Smooth muscle cell (in vitro differentiated cells): ENCODE measurements around the gene HIRA. TPM values are rescaled to one million over a fixed set of nuclear protein-coding genes. Genes with fewer than 3 reads are reported as not detected.
"Not testable (repeated sequence)": the region's sequence is repeated elsewhere in the genome, so short reads cannot be mapped to it uniquely, and the experiment has no call there.

Experiments
- DNase-seq: peaks from one replicate; lab custom pipeline; 2025; ENCODE audit not compliant: unreplicated experiment; lab: John Stamatoyannopoulos, UW
- H2AFZ ChIP-seq: fragments of 200-600 bp; sonication (generic); 2 replicates; pipeline ENCODE4 v1.6.0; 2016; ENCODE audit warnings: antibody characterized with exemption, low read depth, mild to moderate bottlenecking
- H3F3A ChIP-seq: fragments of 200-600 bp; sonication (generic); 2 replicates; pipeline ENCODE4 v1.6.0; 2017; ENCODE audit warnings: antibody characterized with exemption, low read depth
- H3K27ac ChIP-seq: fragments of 200-600 bp; sonication (generic); 2 replicates; pipeline ENCODE4 v1.5.1; 2016; ENCODE audit warnings: low read depth, mild to moderate bottlenecking
- H3K27me3 ChIP-seq: fragments of 200-600 bp; sonication (generic); 2 replicates; pipeline ENCODE4 v1.6.1; 2016; ENCODE audit warnings: low read depth, mild to moderate bottlenecking
- H3K36me3 ChIP-seq: fragments of 200-600 bp; sonication (generic); 2 replicates; pipeline ENCODE4 v1.5.1; 2016; ENCODE audit warnings: low read depth
- H3K4me1 ChIP-seq: fragments of 200-600 bp; sonication (generic); 2 replicates; pipeline ENCODE4 v1.5.1; 2016; ENCODE audit warnings: low read depth
- H3K4me2 ChIP-seq: fragments of 200-600 bp; sonication (generic); 2 replicates; pipeline ENCODE4 v1.6.0; 2016; ENCODE audit warnings: mild to moderate bottlenecking
- H3K4me3 ChIP-seq: fragments of 200-600 bp; sonication (generic); 2 replicates; pipeline ENCODE4 v1.5.1; 2016; ENCODE audit warnings: mild to moderate bottlenecking
- H3K79me2 ChIP-seq: fragments of 200-600 bp; sonication (generic); 2 replicates; pipeline ENCODE4 v1.6.0; 2016; ENCODE audit warnings: low read depth, mild to moderate bottlenecking
- H3K9ac ChIP-seq: fragments of 200-600 bp; sonication (generic); 2 replicates; pipeline ENCODE4 v1.6.0; 2016; ENCODE audit warnings: low read depth
- H3K9me3 ChIP-seq: fragments of 200-600 bp; sonication (generic); replicated peaks from 2 replicates; pipeline ENCODE4 v1.5.1; 2016; ENCODE audit warnings: low read depth
- H4K20me1 ChIP-seq: fragments of 200-600 bp; sonication (generic); 2 replicates; pipeline ENCODE4 v1.6.0; 2016; ENCODE audit warnings: low read depth
- WGBS: methylation state at CpG from one replicate; pipeline ENCODE4 v1.1.7; 2016; ENCODE audit warnings: low lambda C conversion rate; 5-methylcytosine and 5-hydroxymethylcytosine counted together
- polyA plus RNA-seq: library from polyadenylated mRNA; unstranded; fragments of >200 nt; fragmentation: Nextera tagmentation; extraction: Ambion mirVana; gene quantifications from 2 replicates; pipeline ENCODE4 v1.2.1, GENCODE V29; 2016
- total RNA-seq: library from RNA; depleted of rRNA; stranded (reverse); fragments of >200 nt; gene quantifications from 2 replicates; pipeline ENCODE4 v1.2.3, GENCODE V29; 2014
- TF ChIP-seq, protein P1 (sequence below): fragments of 200-600 bp; sonication (generic); IDR thresholded peaks from 2 replicates; pipeline ENCODE4 v1.5.1; 2017; ENCODE audit warnings: borderline replicate concordance, mild to moderate bottlenecking, antibody characterized with exemption; ENCODE audit not compliant: insufficient read depth, poor library complexity, severe bottlenecking

HIRA gene
- total and polyA plus RNA-seq, 2 experiments from 2014 or later: 7.3 to 8.7 TPM

- 27% methylated on average over 22 of the region's 22 CpGs for WGBS
- H3K9me3 ChIP-seq: no peaks in the 10 kb centered on the region
- H3K9ac ChIP-seq: peak overlapping the region; percentile 85
- DNase-seq: no peak
- peak overlapping the region; percentile 91 for H2AFZ ChIP-seq
- H3K4me1 ChIP-seq: peaks cover 15% of the 10 kb centered on the region
- peaks cover 10% of the 10 kb centered on the region for H3F3A ChIP-seq
- peak overlapping the region; percentile 76 for H3K27ac ChIP-seq
- peak overlapping the region; percentile 92 for H3K4me3 ChIP-seq
- H4K20me1 ChIP-seq: peaks cover 31% of the 10 kb centered on the region
- peaks cover 9% of the 10 kb centered on the region for H3K36me3 ChIP-seq
- H3K27me3 ChIP-seq: no peaks in the 10 kb centered on the region
- H3K4me2 ChIP-seq: peak overlapping the region; percentile 93
- H3K79me2 ChIP-seq: peaks cover 42% of the 10 kb centered on the region
- TF ChIP-seq, protein P1, sequence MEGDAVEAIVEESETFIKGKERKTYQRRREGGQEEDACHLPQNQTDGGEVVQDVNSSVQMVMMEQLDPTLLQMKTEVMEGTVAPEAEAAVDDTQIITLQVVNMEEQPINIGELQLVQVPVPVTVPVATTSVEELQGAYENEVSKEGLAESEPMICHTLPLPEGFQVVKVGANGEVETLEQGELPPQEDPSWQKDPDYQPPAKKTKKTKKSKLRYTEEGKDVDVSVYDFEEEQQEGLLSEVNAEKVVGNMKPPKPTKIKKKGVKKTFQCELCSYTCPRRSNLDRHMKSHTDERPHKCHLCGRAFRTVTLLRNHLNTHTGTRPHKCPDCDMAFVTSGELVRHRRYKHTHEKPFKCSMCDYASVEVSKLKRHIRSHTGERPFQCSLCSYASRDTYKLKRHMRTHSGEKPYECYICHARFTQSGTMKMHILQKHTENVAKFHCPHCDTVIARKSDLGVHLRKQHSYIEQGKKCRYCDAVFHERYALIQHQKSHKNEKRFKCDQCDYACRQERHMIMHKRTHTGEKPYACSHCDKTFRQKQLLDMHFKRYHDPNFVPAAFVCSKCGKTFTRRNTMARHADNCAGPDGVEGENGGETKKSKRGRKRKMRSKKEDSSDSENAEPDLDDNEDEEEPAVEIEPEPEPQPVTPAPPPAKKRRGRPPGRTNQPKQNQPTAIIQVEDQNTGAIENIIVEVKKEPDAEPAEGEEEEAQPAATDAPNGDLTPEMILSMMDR: no peak
These were observed 15.2 kb upstream of the HIRA start for GRCh38 chr22:19446603-19447329.

DNA sequence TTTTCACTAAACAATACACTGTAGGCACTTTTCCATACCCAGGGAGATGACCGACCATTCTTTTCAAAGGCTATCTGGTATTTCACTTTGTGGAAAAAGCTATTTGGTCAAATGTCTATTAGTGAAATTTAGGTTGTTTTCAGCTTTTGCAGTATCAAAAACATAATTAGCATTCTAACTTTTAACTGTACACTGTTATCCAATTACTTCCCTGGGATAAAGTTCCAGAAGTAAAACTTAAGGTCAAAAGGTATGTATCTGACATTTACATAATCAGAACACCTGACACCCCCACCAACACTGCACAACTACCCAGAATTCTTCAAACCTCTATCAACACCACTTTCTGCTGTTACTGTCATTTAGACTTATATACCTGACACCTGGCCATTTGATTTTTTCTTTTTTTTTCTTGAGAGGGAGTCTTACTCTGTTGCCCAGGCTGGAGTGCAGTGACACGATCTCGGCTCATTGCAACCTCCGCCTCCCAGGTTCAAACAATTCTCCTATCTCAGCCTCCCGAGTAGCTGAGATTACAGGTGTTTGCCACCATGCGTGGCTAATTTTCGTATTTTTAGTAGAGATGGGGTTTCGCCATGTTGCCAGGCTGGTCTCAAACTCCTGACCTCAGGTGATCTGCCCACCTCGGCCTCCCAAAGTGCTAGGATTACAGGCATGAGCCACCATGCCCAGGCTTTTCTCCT lies 13.9 kb upstream of the HIRA start:
- peaks cover 36% of the 10 kb centered on the region for H4K20me1 ChIP-seq
- H3K4me1 ChIP-seq: peaks cover 15% of the 10 kb centered on the region
- not testable (repeated sequence) for H2AFZ ChIP-seq, H3F3A ChIP-seq, H3K4me2 ChIP-seq, H3K9ac ChIP-seq, DNase-seq, H3K36me3 ChIP-seq, H3K4me3 ChIP-seq, H3K27ac ChIP-seq, H3K27me3 ChIP-seq, H3K9me3 ChIP-seq
- H3K79me2 ChIP-seq: peaks cover 52% of the 10 kb centered on the region
- 95% methylated on average over 9 of the region's 9 CpGs for WGBS

DNA sequence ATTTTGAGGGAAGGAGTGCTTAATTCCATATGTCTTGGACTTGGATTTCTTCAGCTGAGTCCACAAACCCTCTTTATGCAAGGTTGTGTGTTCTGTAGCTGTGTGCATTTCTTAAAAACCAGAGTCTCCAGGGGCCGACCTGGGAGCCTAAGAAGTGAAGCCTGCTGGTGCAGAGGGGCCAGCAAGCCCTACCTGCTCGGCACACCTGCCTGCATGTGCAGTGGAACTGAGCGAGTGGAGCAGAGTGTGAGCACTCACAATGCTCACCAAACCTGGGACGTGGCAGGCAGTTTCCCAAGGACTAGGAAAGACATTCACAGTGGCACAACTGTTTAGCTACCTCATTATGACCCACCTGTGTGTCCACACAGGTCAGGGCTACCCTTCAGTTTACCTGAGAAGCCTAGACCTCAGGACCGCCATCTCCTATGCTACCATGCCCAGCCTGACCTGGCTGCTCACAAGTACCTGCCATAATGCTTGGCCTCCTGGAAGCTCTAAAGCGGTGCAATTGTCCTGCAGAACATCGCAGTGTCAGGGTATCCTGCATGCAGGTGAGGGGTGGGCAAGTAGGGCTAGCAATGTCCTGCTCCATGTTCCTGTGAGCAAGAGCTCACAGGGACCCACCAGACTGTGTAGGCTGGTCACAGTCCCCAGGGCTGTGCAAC lies 12.1 kb upstream of the HIRA start:
- Histone ChIP-seq H4K20me1 (peaks cover 36% of the 10 kb centered on the region), H3K4me2 (no peak overlapping the region), H3K9ac (no peak overlapping the region), H3K9me3 (no peaks in the 10 kb centered on the region), H3K4me1 (peaks cover 14% of the 10 kb centered on the region), H3K36me3 (no peaks in the 10 kb centered on the region), H3K4me3 (no peak overlapping the region), H3F3A (no peaks in the 10 kb centered on the region), H3K79me2 (peaks cover 52% of the 10 kb centered on the region), H2AFZ (no peak overlapping the region), H3K27ac (no peak overlapping the region), H3K27me3 (no peaks in the 10 kb centered on the region)
- no peak for DNase-seq
- TF ChIP-seq, protein P1: no peak
- WGBS: 78% methylated on average over 7 of the region's 7 CpGs

GRCh38 chr22:19442166-19442565 lies 10.6 kb upstream of the HIRA start:
- peaks cover 6% of the 10 kb centered on the region for H3K4me1 ChIP-seq
- no peaks in the 10 kb centered on the region for H3K9me3 ChIP-seq
- no peak overlapping the region for H3K9ac ChIP-seq
- TF ChIP-seq, protein P1: no peak
- no peak overlapping the region for H3K4me3 ChIP-seq
- 97% methylated on average over 2 of the region's 2 CpGs for WGBS
- H3K4me2 ChIP-seq: no peak overlapping the region
- no peaks in the 10 kb centered on the region for H3K27me3 ChIP-seq
- H3F3A ChIP-seq: no peaks in the 10 kb centered on the region
- H3K79me2 ChIP-seq: peaks cover 50% of the 10 kb centered on the region
- no peak overlapping the region for H2AFZ ChIP-seq
- H3K36me3 ChIP-seq: no peaks in the 10 kb centered on the region
- H4K20me1 ChIP-seq: peaks cover 36% of the 10 kb centered on the region
- DNase-seq: no peak
- H3K27ac ChIP-seq: no peak overlapping the region
